Adrenal gland (tissue), 12 donors: Measurements from ENCODE around the gene ASB8. TPM values are rescaled to one million over a fixed set of nuclear protein-coding genes. Genes with fewer than 3 reads are reported as not detected.
"Not testable (repeated sequence)": the region's sequence is repeated elsewhere in the genome, so short reads cannot be mapped to it uniquely, and the experiment has no call there.

ENCODE experiments used
- DNase-seq, 7 donors: peaks; one replicate each; pipeline ENCODE4 v3.0.0-alpha.2; 2019 to 2020
- H3K27ac ChIP-seq, 5 donors: fragments of 200-600 bp; sonication (generic) in 4 of 5; 1 replicate in 3 of 5; 2 replicates in 2 of 5; pipeline versions ENCODE4 v1.5.1 to v1.8.0; 2016 to 2020; ENCODE audit warnings: mild to moderate bottlenecking in 1 of 5
- H3K27me3 ChIP-seq: fragments of 200-600 bp; 2 replicates; pipeline ENCODE4 v1.8.0; 2021
- H3K36me3 ChIP-seq, 2 donors: fragments of 200-600 bp; replicated peaks in 1 of 2; 1 replicate in 1 of 2; 2 replicates in 1 of 2; pipeline versions ENCODE4 v1.5.1 to v1.8.0; 2018 to 2022
- H3K4me1 ChIP-seq, 2 donors: fragments of 200-600 bp; replicated peaks in 1 of 2; 1 replicate in 1 of 2; 2 replicates in 1 of 2; pipeline versions ENCODE4 v1.5.1 to v1.8.0; 2018 to 2021
- H3K4me3 ChIP-seq, 4 donors: fragments of 200-600 bp; sonication (generic) in 3 of 4; one replicate each; pipeline ENCODE4 v1.5.1; 2016 to 2018
- H3K9me3 ChIP-seq, 3 donors: fragments of 200-600 bp; sonication (generic) in 1 of 3; replicated peaks in 1 of 3; 1 replicate in 2 of 3; 2 replicates in 1 of 3; pipeline versions ENCODE4 v1.5.1 to v1.8.0; 2016 to 2021
- POLR2A ChIP-seq, 2 donors: fragments of 450-650 bp; IDR thresholded peaks; one replicate each; pipeline ENCODE4 v1.6.1; 2017; ENCODE audit warnings: antibody characterized with exemption in 2 of 2, mild to moderate bottlenecking in 2 of 2, moderate library complexity in 1 of 2
- WGBS, 4 donors: extraction: QIAGEN DNeasy Blood & Tissue Kit in 2 of 4; methylation state at CpG; one replicate each; pipeline versions ENCODE4 v1.1.5 to v1.1.7; 2013 to 2017; 5-methylcytosine and 5-hydroxymethylcytosine counted together
- intact Hi-C, 2 donors: fragments of 100-400 bp; cut with DNase I; formaldehyde crosslinking; loops; one replicate each; pipeline versions ENCODE4 v1.14.1 to v1.15.0; 2022 to 2023
- polyA plus RNA-seq, 3 donors: library from polyadenylated mRNA; stranded (reverse); fragments of 200-250 nt in 2 of 3; fragments of 350-450 nt in 1 of 3; fragmentation: Illumina TruSeq in 1 of 3; extraction: RNeasy Lipid Tissue Mini Kit (QIAGEN cat#74804) in 1 of 3; gene quantifications; one replicate each; pipeline ENCODE4 v1.2.3, GENCODE V29; 2013 to 2014
- total RNA-seq, 9 donors: library from RNA; depleted of rRNA in 4 of 9; stranded (reverse); fragments of >200 nt in 4 of 9; fragments of 120-200 nt in 1 of 9; fragmentation: NEBNext Ultra II Directional in 1 of 9; extraction: Animal tissue kit (Norgen Biotek cat#: 25700) in 1 of 9; gene quantifications; one replicate each; pipeline versions ENCODE4 v1.1.0 to v1.2.4, GENCODE V29; 2013 to 2023
- TF ChIP-seq, protein P1 (sequence below), 6 experiments: fragments of 450-650 bp in 4 of 6; fragments of 200-600 bp in 2 of 6; sonication (generic) in 1 of 6; IDR thresholded peaks; 1 replicate in 5 of 6; 2 replicates in 1 of 6; pipeline versions ENCODE4 v1.5.1 to v1.8.0; 2016 to 2021; ENCODE audit warnings: antibody characterized with exemption in 6 of 6, mild to moderate bottlenecking in 2 of 6, moderate library complexity in 1 of 6
- donor health status: healthy with polysubstance abuse.
- donor health status: Bipolar disorder and iron deficiency.
- donor health status: DM: yes; HTN: yes; CAD: no.
- donor health status: DM: no; HTN: no; CAD: no.
- donor health status: DM: no; HTN: no; CAD: no.
- donor health status: DM: yes; HTN: yes; CAD: no.

The ASB8 gene
- total and polyA plus RNA-seq, 12 donors = 13.9 to 69.8 (median 49.5) TPM

DNA sequence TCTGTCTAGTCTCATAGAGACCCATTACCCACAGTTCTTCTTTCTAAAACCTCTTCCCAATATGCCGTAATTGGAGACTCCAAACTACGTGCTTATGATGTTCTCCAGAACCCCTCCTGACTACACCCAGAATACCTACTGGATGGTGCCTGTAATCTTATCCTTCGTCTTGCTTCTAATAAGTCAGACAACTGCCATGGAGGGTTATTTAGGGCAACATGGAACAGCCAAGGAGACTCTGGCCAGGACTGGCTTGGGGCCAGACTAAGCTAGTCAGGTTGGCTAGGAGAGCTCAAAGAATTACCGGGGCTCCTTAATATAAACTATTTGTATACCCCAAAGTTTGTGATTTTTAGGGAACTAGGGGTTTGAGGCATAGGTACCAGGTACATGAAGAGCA lies 31.3 kb downstream of the ASB8 start:
- 65 to 73% (median 69%) methylated on average over 4 of the region's 4 CpGs for WGBS, 4 donors
- no peaks in the 10 kb centered on the region for H3K27me3 ChIP-seq
- intact Hi-C loops = no loop called here
- DNase-seq = peak in 3 of 7 donors; percentile 27 to 34 (median 31)
- peaks cover 0 to 44% of the 10 kb centered on the region in 2 donors for H3K36me3 ChIP-seq
- TF ChIP-seq POLR2A (IDR thresholded peaks at IDR 0.05) = no peak
- TF ChIP-seq, protein P1, sequence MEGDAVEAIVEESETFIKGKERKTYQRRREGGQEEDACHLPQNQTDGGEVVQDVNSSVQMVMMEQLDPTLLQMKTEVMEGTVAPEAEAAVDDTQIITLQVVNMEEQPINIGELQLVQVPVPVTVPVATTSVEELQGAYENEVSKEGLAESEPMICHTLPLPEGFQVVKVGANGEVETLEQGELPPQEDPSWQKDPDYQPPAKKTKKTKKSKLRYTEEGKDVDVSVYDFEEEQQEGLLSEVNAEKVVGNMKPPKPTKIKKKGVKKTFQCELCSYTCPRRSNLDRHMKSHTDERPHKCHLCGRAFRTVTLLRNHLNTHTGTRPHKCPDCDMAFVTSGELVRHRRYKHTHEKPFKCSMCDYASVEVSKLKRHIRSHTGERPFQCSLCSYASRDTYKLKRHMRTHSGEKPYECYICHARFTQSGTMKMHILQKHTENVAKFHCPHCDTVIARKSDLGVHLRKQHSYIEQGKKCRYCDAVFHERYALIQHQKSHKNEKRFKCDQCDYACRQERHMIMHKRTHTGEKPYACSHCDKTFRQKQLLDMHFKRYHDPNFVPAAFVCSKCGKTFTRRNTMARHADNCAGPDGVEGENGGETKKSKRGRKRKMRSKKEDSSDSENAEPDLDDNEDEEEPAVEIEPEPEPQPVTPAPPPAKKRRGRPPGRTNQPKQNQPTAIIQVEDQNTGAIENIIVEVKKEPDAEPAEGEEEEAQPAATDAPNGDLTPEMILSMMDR (IDR thresholded peaks at IDR 0.05) = no peak
- no peak overlapping the region for H3K27ac ChIP-seq
- no peak overlapping the region for H3K4me3 ChIP-seq
- H3K4me1 ChIP-seq = peaks cover 0 to 6% of the 10 kb centered on the region in 2 donors
- H3K9me3 ChIP-seq = no peaks in the 10 kb centered on the region

DNA sequence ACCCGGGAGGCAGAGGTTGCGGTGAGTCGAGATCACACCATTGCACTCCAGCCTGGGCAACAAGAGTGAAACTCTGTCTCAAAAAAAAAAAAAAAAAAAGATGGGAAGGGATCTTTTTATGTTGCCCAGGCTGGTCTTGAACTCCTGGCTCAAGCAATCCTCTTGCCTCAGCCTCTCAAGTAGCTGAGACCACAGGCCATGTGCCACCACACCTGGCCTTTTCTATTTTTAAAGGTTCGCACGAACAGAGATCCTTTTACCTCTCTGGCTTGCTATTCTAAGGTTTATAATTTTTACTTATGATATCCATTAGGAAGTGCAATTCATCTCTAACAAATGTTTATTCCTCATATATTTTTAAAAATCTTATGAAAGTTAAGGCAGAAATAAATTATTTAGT lies 31.8 kb downstream of the ASB8 start:
- WGBS, 4 donors = 89 to 98% (median 95%) methylated on average over 2 to 5 of the region's 5 CpGs
- H3K4me3 ChIP-seq, intact Hi-C loops, DNase-seq, H3K27ac ChIP-seq, H3K9me3 ChIP-seq, H3K27me3 ChIP-seq: not testable (repeated sequence)
- H3K4me1 ChIP-seq = peaks cover 0 to 10% of the 10 kb centered on the region in 2 donors
- peaks cover 0 to 39% of the 10 kb centered on the region in 2 donors for H3K36me3 ChIP-seq

DNA sequence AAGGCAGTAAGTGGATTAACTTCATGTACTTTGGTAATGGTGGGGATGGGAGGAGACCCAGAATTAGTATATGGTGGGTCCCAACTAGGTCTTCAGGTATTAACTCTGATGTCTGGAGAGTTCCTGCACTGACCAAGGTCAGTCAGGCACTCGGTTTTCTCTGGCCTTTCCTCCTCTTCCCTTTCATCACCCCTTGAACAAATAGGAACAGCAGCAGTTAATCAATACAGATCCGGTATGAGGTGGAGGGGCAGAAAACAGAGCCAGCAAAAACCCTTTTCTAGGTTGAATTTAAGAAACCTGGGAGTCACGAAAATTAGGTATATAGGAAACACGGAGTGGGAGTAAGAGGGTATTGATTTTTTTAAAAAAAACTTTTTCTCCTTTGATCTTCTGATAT lies 34.1 kb downstream of the ASB8 start:
- peaks cover 0 to 27% of the 10 kb centered on the region in 2 donors for H3K4me1 ChIP-seq
- H3K27ac ChIP-seq = no peak overlapping the region
- H3K36me3 ChIP-seq = peaks cover 0 to 25% of the 10 kb centered on the region in 2 donors
- WGBS, 4 donors = 70 to 77% (median 75%) methylated on average over 4 of the region's 4 CpGs
- no peak for DNase-seq
- H3K9me3 ChIP-seq = no peaks in the 10 kb centered on the region
- H3K27me3 ChIP-seq = no peaks in the 10 kb centered on the region
- no peak overlapping the region for H3K4me3 ChIP-seq
- TF ChIP-seq, protein P1 (IDR thresholded peaks at IDR 0.05) = no peak
- TF ChIP-seq POLR2A (IDR thresholded peaks at IDR 0.05) = no peak
- intact Hi-C loops = no loop called here

DNA sequence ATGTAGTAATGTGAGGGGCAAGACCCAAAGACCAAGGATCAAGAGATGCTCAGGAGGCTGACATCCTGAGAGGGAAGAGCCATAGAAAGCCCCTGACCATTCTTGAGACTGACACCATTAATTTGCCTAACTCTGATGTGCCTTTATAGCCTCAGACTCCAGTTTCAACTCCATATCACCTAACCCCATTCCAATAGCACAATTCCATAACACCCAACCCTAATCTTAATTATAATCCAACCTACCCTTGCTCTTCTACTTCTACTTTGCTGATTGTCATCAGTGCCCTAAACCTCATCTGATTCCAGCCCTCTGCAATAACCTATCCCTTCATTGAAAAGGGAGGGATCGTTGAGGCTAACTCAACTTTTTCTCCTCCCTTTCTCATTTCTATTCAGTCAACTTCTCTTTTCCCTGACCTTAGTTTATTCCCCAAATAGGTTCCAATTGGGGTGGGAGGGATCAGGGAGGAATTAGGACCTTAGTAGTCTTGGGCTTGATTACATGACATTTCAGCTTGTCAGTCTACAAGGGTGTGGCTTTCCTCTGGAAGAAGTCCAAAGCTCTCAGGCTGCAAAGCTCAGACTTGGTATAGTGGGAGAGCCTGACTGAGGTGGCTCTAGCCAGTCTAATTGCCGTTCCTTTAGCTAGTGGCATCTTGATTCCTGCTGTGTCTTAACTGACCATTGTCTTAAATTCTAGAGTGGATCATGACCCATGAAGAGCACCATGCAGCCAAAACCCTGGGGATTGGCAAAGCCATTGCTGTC lies 35.1 kb downstream of the ASB8 start:
- peaks cover 0 to 27% of the 10 kb centered on the region in 2 donors for H3K4me1 ChIP-seq
- no peaks in the 10 kb centered on the region for H3K27me3 ChIP-seq
- 89 to 97% (median 95%) methylated on average over 2 of the region's 2 CpGs for WGBS, 4 donors
- peaks cover 0 to 20% of the 10 kb centered on the region in 2 donors for H3K36me3 ChIP-seq
- H3K27ac ChIP-seq = no peak overlapping the region
- no peak for DNase-seq
- TF ChIP-seq, protein P1 (IDR thresholded peaks at IDR 0.05) = no peak
- TF ChIP-seq POLR2A (IDR thresholded peaks at IDR 0.05) = no peak
- no peak overlapping the region for H3K4me3 ChIP-seq
- intact Hi-C loops = no loop called here
- H3K9me3 ChIP-seq = no peaks in the 10 kb centered on the region

DNA sequence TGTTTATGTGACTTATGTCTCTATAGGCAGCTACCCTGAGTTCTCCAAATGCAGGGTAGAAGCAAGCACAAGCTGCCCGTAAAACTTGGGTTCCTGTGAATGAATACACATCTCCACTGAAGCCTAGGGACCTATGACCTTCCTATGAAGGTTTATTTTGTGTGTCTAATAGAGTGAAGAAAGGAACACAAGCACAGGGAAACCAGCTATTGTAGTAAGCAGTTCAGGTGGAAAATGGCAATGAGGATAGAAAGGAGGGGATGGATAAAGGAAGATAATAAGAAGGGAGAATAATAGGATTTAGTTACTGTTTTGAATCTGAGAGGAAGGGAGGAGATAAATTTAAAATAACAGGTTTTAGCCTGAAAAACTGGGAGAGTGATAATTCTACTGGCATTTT lies 35.8 kb downstream of the ASB8 start:
- TF ChIP-seq POLR2A (IDR thresholded peaks at IDR 0.05) = no peak
- TF ChIP-seq, protein P1 (IDR thresholded peaks at IDR 0.05) = no peak
- H3K36me3 ChIP-seq = peaks cover 0 to 19% of the 10 kb centered on the region in 2 donors
- intact Hi-C loops = no loop called here
- DNase-seq = no peak
- no peak overlapping the region for H3K27ac ChIP-seq
- H3K27me3 ChIP-seq = no peaks in the 10 kb centered on the region
- H3K4me1 ChIP-seq = peaks cover 0 to 27% of the 10 kb centered on the region in 2 donors
- WGBS, 4 donors = 95 to 100% (median 96%) methylated on average over 1 of the region's 1 CpG
- no peak overlapping the region for H3K4me3 ChIP-seq
- no peaks in the 10 kb centered on the region for H3K9me3 ChIP-seq
